ENCODE data around the gene HMBS.

HMBS gene

GRCh38 chr11:119093942-119094815, 9.5 kb downstream of the HMBS start:
- no peaks in the 10 kb centered on the region for H3K27me3 ChIP-seq
- TF ChIP-seq, protein P1, sequence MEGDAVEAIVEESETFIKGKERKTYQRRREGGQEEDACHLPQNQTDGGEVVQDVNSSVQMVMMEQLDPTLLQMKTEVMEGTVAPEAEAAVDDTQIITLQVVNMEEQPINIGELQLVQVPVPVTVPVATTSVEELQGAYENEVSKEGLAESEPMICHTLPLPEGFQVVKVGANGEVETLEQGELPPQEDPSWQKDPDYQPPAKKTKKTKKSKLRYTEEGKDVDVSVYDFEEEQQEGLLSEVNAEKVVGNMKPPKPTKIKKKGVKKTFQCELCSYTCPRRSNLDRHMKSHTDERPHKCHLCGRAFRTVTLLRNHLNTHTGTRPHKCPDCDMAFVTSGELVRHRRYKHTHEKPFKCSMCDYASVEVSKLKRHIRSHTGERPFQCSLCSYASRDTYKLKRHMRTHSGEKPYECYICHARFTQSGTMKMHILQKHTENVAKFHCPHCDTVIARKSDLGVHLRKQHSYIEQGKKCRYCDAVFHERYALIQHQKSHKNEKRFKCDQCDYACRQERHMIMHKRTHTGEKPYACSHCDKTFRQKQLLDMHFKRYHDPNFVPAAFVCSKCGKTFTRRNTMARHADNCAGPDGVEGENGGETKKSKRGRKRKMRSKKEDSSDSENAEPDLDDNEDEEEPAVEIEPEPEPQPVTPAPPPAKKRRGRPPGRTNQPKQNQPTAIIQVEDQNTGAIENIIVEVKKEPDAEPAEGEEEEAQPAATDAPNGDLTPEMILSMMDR (IDR thresholded peaks at IDR 0.05): no peak
- H3K4me3 ChIP-seq: peak overlapping the region; percentile 77 to 88
- intact Hi-C loops (cut with DNase I; ENCODE audit: low total_unique reads): no loop called here
- DNase-seq: peak in 1 of 2 donors; percentile 72
- H3K27ac ChIP-seq: peak overlapping the region; percentile 94 to 98
- peaks cover 6 to 37% (median 22%) of the 10 kb centered on the region in 3 donors for H3K36me3 ChIP-seq
- H3K4me1 ChIP-seq: peaks cover 0 to 26% (median 19%) of the 10 kb centered on the region in 4 donors
- no peaks in the 10 kb centered on the region for H3K9me3 ChIP-seq

DNA sequence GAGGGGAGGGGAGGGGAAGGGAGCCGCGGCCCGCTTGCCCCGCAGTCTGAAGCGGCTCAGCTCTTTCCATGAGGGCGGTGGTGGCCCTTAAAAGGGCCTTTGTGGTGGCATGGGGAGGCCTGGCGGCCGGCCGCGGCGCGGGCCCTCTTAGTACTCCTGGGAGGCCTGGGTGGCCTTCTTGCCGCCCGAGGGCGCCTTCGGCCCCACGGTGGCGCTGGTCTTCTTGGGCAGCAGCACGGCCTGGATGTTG, 10.1 kb downstream of the HMBS start:
- TF ChIP-seq, protein P1 (IDR thresholded peaks at IDR 0.05): peak; percentile 56 to 73
- Histone ChIP-seq H3K4me1 (peaks cover 0 to 26% (median 19%) of the 10 kb centered on the region in 4 donors), H3K27ac (peak overlapping the region; percentile 94 to 98), H3K27me3 (no peaks in the 10 kb centered on the region), H3K9me3 (no peaks in the 10 kb centered on the region), H3K36me3 (peaks cover 6 to 37% (median 22%) of the 10 kb centered on the region in 3 donors), H3K4me3 (peak overlapping the region; percentile 77 to 88)
- DNase-seq: peak; percentile 86 to 93
- intact Hi-C loops (cut with DNase I; ENCODE audit: low total_unique reads): no loop called here

DNA sequence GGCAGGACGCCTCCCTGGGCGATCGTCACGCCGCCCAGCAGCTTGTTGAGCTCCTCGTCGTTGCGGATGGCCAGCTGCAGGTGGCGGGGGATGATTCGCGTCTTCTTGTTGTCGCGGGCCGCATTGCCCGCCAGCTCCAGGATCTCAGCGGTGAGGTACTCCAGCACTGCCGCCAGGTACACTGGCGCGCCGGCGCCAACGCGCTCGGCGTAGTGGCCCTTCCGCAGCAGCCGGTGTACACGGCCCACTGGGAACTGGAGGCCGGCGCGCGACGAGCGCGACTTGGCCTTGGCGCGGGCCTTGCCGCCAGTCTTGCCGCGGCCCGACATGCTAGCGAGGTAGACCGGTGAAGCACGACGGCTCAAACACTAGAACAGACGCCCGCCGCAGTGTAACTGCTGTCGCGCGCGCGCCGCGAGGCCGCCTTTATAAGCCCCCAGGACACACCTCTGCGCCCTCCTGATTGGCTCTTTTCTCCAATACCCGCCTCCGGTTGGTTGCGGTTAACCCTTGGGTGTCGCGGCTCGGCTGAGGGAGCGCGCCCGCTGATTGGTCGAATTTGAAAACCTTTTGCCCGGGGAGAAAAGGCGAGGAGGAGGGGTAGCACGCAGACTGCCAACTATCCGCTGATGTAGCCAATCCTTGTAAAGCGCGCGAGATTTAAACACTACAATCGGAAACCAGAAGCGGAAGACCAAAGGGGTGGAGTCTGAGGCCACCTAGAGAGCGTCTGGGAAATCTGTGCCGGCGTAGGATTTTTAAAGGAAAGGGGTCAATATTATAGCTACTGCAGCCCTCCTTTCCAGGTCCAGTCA, 10.6 kb downstream of the HMBS start:
- intact Hi-C loops (cut with DNase I; ENCODE audit: low total_unique reads): no loop called here
- peaks cover 6 to 37% (median 22%) of the 10 kb centered on the region in 3 donors for H3K36me3 ChIP-seq
- peaks cover 2 to 29% (median 21%) of the 10 kb centered on the region in 4 donors for H3K4me1 ChIP-seq

DNA sequence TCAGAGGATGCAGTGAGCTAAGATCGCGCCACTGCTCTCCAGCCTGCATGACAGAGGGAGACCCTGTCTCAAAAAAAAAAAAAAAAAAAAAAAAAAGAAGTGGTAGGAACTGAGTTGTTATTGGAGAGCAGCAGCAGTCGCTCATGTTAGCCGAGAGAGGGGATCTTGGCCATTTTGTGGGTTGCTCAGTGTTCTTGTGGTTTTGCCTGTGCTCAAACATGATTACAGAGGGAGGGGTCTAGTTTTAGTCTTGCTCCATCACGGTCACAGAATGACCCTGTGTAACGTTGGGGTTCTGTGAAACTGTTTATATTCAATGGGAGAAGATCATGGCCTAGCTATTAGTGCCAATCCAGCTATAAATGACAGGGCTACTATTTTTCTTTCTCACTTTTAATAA, 15.0 kb downstream of the HMBS start:
- no peak overlapping the region for H3K27ac ChIP-seq
- TF ChIP-seq, protein P1 (IDR thresholded peaks at IDR 0.05): no peak
- intact Hi-C loops (cut with DNase I; ENCODE audit: low total_unique reads): loop anchor here (10.0 kb wide), 1 partner anchor 225 kb away; no protein-coding TSS in a partner anchor
- DNase-seq: no peak
- no peaks in the 10 kb centered on the region for H3K27me3 ChIP-seq
- H3K4me1 ChIP-seq: peaks cover 9 to 33% (median 23%) of the 10 kb centered on the region in 4 donors
- H3K36me3 ChIP-seq: peaks cover 6 to 24% (median 22%) of the 10 kb centered on the region in 3 donors
- H3K4me3 ChIP-seq: no peak overlapping the region
- H3K9me3 ChIP-seq: no peaks in the 10 kb centered on the region

More for the DNA sequence above, 10.6 kb downstream of the HMBS start:
- TF ChIP-seq, protein P1 (IDR thresholded peaks at IDR 0.05): no peak
- no peaks in the 10 kb centered on the region for H3K9me3 ChIP-seq
- H3K27ac ChIP-seq: peak overlapping the region; percentile 94 to 98
- H3K4me3 ChIP-seq: peak overlapping the region; percentile 77 to 88
- DNase-seq: peak; percentile 99 to 100
- no peaks in the 10 kb centered on the region for H3K27me3 ChIP-seq

DNA sequence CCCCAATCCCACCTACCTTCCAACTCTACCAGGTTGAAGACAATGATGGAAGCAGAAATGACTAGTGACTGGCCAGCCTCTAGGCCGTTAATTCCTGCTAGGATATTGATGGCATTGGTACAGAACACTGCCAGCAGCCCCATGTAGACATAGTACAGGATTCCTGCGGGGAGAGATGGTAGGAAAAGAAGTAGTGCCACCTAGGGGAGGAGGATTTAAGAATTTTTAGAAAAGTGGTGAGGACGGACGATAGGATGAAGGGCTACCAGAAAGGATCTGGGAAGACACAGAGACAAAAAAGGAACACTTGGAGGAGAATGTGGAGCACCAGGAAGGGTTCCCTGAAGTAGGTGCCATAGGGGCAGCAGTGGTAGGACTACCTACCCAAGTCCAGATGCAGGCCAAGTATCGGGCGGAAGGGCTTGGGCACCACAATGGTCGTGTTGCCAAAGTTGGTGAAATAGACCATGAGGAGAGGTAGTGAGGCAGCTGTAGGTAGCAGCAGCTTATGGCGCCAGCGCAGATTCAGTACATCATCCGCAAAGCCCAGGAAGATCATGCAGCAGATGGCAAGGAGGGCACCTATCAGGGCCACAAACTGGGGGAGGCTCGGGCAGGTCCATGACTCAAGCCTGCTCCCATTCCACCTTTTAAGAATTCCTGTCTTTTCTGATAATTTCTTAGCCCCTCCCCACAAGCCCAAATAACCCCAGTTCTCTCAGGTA, 15.7 kb downstream of the HMBS start:
- Histone ChIP-seq H3K27ac (peak overlapping the region in 1 of 2 donors; percentile 93), H3K4me3 (peak overlapping the region; percentile 63 to 93), H3K4me1 (peaks cover 9 to 33% (median 23%) of the 10 kb centered on the region in 4 donors), H3K36me3 (peaks cover 6 to 24% (median 22%) of the 10 kb centered on the region in 3 donors), H3K9me3 (no peaks in the 10 kb centered on the region), H3K27me3 (no peaks in the 10 kb centered on the region)
- DNase-seq: no peak
- intact Hi-C loops (cut with DNase I; ENCODE audit: low total_unique reads): loop anchor here (10.0 kb wide), 1 partner anchor 224 kb away; no protein-coding TSS in a partner anchor
- TF ChIP-seq, protein P1 (IDR thresholded peaks at IDR 0.05): no peak
